ENCODE measurements around the gene CEP164. TPM values are rescaled to one million over a fixed set of nuclear protein-coding genes. Genes with fewer than 3 reads are reported as not detected.

CEP164 gene
- total RNA-seq, 1 donor from 2014 or later, result 16.7 TPM

DNA sequence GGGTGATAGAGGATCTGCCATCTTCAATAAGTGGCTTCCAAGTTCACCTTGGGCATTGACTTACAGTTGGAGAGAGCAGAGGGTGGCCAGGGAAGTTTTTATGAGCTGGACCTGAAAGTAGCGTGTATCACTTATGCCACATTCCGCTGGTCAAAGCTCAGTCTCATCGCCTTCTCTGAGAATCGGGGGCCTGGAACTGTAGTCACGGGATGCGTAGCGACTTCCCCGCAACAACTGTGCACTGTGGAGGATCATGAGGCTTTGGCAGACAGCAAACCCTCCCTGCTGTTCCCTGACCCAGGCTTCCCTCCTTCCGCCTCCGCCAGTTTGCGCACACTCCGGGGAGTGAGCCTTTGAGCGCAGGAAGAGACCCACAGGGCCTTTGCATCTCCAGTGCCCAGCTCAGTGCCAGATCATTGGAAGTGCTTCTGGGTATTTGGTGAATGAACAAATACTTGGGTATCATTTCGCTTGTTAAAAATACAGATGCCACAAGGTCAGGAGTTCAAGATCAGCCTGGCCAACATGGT is 95.5 kb downstream of the CEP164 start:
- no peak for ATAC-seq

GRCh38 chr11:117424781-117425180 is 97.1 kb downstream of the CEP164 start:
- ATAC-seq, result no peak

- ATAC-seq, result no peak
These were observed 98.1 kb downstream of the CEP164 start for GRCh38 chr11:117425679-117426296.

GRCh38 chr11:117426297-117426685 is 98.6 kb downstream of the CEP164 start:
- peak; percentile 57 for ATAC-seq

DNA sequence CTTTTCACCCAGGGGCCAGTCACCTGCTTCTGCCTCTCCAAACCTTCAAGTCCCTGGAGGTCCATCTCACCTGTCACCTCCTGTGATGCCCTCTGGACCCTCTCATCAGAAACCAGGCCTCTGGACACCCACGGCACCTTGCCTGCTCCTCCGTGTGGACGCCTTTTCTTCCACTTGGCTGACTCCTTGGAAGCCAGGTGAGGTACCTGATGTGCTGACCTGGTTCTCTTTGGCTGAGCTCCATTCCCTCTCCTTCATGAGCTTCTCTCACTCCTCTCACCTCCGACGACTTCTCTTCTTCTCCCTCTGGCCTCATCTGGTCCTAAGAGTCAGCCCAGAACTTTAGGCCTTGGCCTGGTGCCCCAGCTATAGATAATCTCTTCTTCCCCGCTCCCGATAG is 99.3 kb downstream of the CEP164 start:
- no peak for ATAC-seq

DNA sequence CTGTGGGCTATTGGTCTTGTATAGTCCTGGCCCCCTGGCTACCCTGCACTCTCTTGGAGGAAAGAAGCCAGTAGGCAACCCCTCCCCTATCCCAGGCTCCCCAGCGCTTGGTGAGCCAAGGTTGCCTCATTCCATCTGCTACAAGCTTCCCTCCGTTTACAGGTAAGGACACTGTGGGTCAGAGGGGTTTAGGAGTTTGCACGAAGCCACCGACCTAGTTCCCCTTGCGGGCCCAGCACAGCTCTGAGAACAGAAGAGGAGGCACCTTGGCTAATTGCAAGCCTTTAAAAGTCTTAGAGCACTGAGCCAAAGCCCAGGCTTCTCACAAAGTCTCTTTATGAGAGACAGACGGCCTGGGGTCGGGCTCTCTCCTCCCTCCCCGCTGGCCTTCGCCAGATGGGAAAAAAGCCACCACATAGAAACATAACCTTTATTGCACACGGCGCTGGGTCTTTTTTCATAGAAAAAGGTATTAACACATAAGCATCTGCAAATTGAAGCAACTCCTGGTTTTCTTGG is 99.8 kb downstream of the CEP164 start:
- no peak for ATAC-seq

DNA sequence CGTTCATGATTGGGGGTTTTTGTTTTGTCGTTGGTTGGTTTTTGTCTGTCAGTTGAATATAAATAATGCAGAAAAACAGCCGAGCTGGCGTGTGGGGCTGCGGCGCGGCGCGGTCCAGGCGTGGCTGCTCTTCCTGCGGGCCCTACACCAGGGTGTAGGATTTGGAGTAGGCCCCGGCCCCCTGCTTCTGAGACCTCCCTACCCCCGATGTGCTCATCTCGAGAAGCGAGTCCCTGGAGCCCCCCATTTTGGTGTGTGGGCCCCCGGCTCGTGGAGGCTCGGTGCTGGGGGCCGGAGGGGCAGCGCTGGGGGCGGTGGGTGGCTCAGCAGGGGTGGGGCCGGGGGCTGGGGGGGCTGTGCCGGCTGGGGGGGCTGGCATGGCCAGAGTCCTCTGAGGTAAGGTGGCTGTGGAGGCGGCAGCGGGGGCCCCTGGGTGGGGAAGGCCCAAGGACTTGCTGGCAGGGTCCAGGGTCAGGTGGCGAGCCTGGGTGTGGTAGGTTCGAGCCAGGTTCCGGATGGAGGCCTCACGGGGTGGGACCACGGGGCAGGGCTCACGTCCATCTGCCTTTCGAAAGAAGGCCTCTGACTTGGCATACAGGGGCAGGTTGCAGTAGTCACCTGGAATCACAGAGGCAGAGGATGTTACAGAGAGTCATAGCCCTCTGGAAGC is 100.7 kb downstream of the CEP164 start:
- ATAC-seq, result no peak

GRCh38 chr11:117428856-117429229 is 101.2 kb downstream of the CEP164 start:
- ATAC-seq, result no peak

GRCh38 chr11:117430293-117430955 is 102.8 kb downstream of the CEP164 start:
- ATAC-seq, result no peak

DNA sequence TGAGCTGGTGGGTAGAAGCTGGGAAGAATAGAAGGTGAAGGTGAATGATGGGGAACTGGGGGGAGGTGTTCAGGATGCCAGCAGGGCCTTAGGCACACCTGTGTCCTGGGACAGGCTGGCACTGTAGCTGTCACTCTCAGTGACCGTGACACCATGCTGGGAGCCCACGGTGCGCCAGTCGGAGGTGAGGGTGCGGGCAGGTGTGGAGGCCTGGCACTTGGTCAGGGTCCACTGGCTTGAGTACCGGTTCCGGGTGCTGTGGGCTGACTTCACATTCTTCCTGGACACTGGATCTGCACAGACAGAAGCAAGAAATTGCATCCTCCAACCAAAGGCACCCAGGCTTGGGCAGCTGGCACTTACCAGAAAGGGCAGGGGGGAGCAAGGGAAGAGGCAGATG is 103.8 kb downstream of the CEP164 start:
- ATAC-seq, result no peak

- no peak for ATAC-seq
These were observed 106.1 kb downstream of the CEP164 start for GRCh38 chr11:117433717-117434116.

DNA sequence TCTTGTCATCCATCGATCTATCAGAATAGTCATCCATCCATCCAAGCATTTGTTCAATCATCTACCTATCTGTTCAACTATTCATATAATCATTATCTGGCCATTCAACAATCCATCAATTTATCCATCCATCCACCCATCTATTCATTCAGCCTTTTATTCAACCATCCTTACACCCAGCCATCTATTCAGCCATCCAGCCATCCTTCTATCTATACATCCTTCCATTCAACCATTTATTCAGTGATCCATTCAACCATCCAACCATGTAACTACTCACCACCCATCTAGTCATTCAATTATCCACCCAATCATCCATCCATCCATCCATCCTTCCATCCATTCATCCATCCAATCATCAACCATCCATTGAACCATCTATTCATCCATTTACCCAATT is 106.8 kb downstream of the CEP164 start:
- no peak for ATAC-seq

GRCh38 chr11:117435326-117435725 is 107.7 kb downstream of the CEP164 start:
- ATAC-seq, result no peak

GRCh38 chr11:117437041-117437790 is 109.6 kb downstream of the CEP164 start:
- ATAC-seq, result no peak

DNA sequence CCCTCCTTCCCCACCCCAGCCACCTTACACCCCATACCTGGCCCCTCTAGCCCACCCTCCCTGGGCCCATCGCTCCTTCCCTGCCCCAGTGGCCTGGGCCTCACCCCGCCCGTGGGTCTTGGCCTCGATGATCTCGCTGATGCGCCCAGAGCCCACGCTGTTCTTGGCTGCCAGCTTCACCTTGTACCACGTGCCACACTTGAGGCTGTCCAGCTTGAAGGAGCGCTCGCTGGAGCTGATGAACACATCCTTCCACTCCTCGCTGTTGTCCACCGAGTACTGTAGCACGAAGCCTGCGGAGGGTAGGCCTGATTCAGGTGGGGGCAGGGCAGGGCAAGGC is 110.1 kb downstream of the CEP164 start:
- ATAC-seq, result no peak

DNA sequence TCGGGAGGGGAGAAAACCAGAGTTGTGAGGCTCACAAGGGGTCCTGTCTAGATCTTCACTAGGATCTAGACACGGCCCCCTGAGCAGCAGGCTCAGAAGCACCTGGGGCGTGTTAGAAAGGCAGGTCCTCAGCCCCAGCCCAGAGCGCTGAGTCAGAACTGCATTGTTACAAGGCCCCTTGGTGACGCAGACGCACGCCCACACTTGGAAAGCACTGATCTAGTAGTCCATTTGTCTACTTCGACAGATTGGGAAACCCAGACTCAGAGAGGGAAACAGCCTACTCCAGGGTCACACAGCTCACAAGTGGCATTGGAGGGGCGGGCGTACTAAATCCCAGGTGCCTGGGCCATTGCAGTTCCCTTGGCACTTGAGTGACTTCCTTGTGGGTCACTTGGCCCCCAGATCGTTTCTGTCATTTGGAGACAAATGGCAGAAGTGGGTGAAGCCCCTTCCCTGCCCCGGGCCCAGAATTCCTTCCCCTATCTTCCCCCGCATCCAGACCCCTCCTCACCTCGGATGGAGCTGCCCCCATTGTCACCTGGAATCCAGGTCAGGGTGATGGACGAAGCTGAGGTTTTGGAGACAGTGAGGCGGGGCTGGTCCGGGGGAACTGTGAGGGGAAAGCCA is 110.8 kb downstream of the CEP164 start:
- ATAC-seq, result peak; percentile 80

DNA sequence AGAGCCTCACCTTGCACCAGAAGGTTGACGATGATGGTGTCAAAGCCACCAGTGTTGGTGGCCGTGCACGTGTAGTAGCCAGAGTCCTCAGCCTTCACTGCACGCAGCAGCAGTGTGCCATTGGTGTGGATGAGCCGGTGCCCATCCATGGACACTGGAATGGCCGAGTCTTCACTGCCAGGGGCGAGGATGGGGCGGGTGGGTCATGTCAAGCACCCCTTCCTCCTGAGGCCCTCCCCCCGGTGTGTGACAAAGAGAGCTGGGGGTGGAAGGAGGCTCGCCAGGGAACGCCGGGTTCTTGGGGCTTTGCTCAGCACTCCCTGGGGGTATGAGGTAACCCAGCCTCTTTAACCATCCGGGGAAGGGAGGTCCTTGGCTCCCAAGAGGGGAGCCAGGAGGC is 111.6 kb downstream of the CEP164 start:
- ATAC-seq, result no peak

DNA sequence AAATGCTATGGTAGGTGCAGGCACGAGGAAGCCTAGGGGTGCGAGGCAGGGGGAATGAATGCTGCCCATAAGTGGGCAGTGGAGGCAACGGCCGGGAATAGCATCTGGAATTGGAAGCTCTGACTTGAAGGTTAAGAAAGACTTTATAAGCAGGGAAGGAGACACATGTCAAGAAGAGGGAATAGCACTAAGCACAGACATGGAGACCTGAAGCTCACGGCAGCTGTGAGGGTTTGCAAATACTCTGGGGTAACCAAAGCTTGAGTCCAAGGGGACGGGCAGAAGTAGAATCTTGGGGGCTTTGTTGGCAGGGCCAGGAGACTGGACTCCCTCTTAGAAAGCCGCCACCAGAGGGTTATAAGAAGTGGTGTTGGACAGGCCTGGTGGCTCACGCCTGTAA is 112.6 kb downstream of the CEP164 start:
- no peak for ATAC-seq

- ATAC-seq, result no peak
These were observed 113.7 kb downstream of the CEP164 start for GRCh38 chr11:117441146-117441975.

GRCh38 chr11:117442049-117442868 is 114.6 kb downstream of the CEP164 start:
- ATAC-seq, result no peak

- no peak for ATAC-seq
These were observed 115.2 kb downstream of the CEP164 start for GRCh38 chr11:117442869-117443239.

Measured in esophagus mucosa (tissue), 1 donor.